Epithelial cell of esophagus (primary cell): Measurements from ENCODE around the gene ZNF732.
A peak's percentile ranks its signal among the peaks of the same experiment; 100 is the strongest.
"Not testable (repeated sequence)": the region's sequence is repeated elsewhere in the genome, so short reads cannot be mapped to it uniquely, and the experiment has no call there.

Experiments used
- DNase-seq: peaks from one replicate; pipeline ENCODE4 v3.0.0; 2010; ENCODE audit warnings: low read depth
- H3K4me3 ChIP-seq: 2 replicates; pipeline ENCODE4 v1.5.1; 2011; ENCODE audit warnings: mild to moderate bottlenecking, low read length, control low read depth
- CTCF ChIP-seq: IDR thresholded peaks from 2 replicates; pipeline ENCODE4 v1.5.1; 2011; ENCODE audit warnings: low read depth, mild to moderate bottlenecking, low read length, control low read depth, inconsistent platforms; ENCODE audit not compliant: insufficient read depth; ENCODE audit errors: missing control alignments

Gene ZNF732

GRCh38 chr4:253936-254756, 51.1 kb downstream of the ZNF732 start:
- TF ChIP-seq CTCF, result no peak
- no peak overlapping the region for H3K4me3 ChIP-seq
- DNase-seq, result no peak

GRCh38 chr4:252065-252601, 53.1 kb downstream of the ZNF732 start:
- DNase-seq, result no peak
- TF ChIP-seq CTCF, result no peak
- no peak overlapping the region for H3K4me3 ChIP-seq

- no peak overlapping the region for H3K4me3 ChIP-seq
- peak; percentile 18 for DNase-seq
- TF ChIP-seq CTCF, result peak; percentile 45
Measured at GRCh38 chr4:244471-244870, 60.8 kb downstream of the ZNF732 start.

- no peak for DNase-seq
- no peak overlapping the region for H3K4me3 ChIP-seq
- no peak for TF ChIP-seq CTCF
Measured at GRCh38 chr4:243426-243825, 61.8 kb downstream of the ZNF732 start.

GRCh38 chr4:242121-242848, 63.0 kb downstream of the ZNF732 start:
- TF ChIP-seq CTCF, result peak; percentile 56
- DNase-seq, result peak; percentile 51
- no peak overlapping the region for H3K4me3 ChIP-seq

GRCh38 chr4:241411-241810, 63.9 kb downstream of the ZNF732 start:
- not testable (repeated sequence) for H3K4me3 ChIP-seq, DNase-seq

GRCh38 chr4:236028-236427, 69.2 kb downstream of the ZNF732 start:
- no peak for TF ChIP-seq CTCF
- H3K4me3 ChIP-seq, result no peak overlapping the region
- peak; percentile 72 for DNase-seq
